AG08395 (cell line): ENCODE results near the gene WDR70.
"Not testable (repeated sequence)": the region's sequence is repeated elsewhere in the genome, so short reads cannot be mapped to it uniquely, and the experiment has no call there.

ENCODE experiments used
- DNase-seq: peaks from one replicate; pipeline ENCODE4 v3.0.0; 2012; ENCODE audit warnings: mixed read lengths, low spot score

WDR70 gene

DNA sequence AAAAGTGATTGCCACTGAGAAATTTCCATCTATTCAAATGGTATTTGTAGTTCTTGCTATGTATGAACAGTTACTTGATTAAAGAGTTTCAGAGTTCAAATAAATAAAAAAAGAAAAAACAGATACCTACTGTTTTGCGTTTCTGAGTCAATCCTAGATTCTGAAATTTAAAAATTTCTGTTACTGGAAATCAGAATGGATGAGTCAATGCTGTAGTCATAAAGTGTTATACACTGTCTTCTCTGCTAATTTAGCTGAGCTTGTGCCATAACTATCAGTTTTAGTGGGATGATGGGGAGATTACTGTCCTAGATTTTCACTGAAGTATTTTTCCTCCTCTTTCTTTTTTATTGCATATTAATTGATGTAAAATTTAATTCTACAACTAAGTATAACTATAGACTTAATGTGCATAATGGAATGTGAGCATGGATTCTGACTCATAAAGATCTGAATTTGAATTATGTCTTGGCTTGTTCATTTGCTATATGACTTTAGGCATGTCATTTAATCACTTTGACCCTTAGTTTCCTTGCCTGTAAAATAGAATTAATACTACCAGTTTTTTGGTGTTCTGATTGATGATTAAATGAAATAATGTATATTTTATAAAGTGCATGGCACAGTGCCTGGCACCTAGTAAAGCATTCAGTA, 75.4 kb downstream of the WDR70 start:
- DNase-seq = not testable (repeated sequence)

DNA sequence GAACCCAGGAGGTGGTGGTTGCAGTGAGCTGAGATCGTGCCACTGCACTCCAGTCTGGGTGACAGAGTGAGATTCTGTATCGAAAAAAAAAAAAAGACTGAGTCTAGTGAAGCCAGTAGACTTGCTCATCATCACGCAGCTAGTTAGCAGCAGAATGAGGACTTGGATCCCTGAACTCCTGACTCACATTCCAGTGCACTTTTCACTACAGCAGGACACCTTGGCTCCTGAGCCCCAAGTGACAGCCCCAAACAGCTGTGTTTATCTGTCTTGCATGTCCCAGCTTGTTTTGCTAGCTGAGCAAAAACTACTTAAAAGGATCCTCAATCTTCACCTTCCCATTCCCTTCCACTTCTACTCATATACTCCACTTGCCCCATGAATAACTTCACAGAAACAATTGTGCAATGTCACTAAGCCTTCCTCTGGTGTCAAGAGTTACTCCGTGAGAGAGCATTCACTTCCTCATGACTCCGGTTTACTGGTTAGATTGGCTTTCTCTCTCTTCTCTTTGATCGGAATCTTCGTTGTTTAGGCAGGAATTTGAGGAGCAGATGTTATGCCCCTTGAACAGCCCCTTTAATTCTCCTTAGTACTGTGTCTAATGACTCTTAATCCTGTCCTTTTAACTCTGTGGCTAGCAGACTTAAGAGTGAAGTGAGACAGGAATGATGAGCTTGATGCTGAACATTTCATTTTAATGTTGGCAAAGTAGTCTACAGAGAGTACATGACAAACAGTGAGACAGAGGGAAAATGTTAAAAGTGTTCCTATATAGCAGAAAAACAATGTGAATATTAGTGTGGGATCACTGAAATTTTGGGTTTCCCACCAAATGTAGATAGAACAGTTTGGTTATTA, 84.3 kb downstream of the WDR70 start:
- DNase-seq = not testable (repeated sequence)

GRCh38 chr5:37464581-37464980, 85.5 kb downstream of the WDR70 start:
- DNase-seq = not testable (repeated sequence)

- not testable (repeated sequence) for DNase-seq
Observed at GRCh38 chr5:37469383-37469782, 90.3 kb downstream of the WDR70 start.

- no peak for DNase-seq
Observed at GRCh38 chr5:37471666-37472197, 92.6 kb downstream of the WDR70 start.

DNA sequence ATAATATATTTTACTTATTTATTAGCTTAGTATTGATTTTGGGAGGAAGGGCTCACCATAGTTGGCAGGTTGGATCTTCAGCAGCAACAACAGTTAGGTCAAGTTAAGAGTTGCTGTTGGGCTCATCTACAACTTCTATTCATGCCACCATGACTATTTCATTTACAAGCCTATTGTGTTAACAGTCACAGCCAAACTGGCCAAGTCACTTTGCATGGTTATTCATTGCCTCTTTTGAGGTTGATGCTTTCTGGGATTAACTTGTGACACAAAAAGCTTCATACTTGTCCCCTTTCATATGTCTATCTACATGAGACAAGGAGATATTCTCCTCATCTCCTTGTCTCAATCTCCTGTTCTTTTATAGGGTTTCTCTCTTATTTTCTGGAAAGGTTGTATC, 98.3 kb downstream of the WDR70 start:
- DNase-seq = no peak

DNA sequence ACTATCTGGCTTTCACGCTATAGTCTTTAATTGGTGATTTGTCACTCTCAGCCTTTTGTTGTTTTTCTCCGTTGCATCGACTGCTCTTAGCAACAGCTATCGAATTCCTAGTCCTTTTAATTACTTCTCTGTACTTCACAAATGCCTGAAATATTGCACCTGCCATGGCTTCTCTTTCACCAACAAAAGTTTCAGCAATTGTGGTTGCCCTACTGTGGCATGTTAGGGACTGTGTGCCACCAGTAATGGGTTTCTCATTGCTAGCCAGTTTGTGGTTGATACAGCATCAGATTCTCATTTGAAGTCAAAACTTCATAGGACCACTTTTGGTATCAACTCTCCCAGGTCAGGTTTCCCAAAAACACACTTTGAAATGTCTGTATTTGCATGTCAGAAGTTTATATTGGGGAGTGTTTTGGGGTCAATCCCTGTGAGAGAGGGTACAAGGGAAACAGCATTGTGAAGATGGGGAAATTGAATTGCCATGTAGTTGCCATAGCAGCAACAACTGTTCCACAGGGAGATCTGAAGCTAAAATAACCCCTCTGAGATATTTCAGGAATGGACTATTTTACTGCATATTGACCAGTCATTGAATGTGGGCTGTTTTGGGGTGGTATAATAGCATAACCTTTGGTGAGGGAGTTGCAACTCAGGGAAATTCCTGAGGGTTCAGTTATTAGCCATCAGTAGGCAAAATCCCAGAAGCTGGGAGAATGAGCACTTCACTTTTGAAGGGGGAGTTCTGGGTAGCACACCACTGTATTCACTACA, 99.2 kb downstream of the WDR70 start:
- DNase-seq = no peak

- DNase-seq = not testable (repeated sequence)
Observed at GRCh38 chr5:37481395-37481794, 102.3 kb downstream of the WDR70 start.

- no peak for DNase-seq
Observed at GRCh38 chr5:37490120-37490810, 111.1 kb downstream of the WDR70 start.

DNA sequence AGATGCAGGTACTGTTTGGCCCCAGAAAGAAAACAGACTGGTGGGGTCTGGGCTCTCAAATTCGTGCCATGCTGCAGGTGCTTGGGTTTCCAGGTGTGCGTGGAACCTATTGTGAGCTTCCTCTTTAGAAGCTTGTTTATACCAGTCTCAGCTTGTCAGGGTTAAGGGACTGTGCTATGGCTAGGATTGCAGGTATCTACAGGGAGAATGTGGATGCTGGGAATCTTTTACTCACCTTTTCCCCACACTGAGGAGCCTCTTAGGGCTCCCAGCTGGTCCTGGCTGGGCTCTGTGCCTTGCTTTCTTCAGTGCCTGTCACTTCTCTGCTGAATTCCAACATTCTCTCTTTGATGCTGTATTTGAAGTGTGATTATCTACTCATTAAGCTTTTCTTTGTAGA, 111.8 kb downstream of the WDR70 start:
- DNase-seq = no peak

DNA sequence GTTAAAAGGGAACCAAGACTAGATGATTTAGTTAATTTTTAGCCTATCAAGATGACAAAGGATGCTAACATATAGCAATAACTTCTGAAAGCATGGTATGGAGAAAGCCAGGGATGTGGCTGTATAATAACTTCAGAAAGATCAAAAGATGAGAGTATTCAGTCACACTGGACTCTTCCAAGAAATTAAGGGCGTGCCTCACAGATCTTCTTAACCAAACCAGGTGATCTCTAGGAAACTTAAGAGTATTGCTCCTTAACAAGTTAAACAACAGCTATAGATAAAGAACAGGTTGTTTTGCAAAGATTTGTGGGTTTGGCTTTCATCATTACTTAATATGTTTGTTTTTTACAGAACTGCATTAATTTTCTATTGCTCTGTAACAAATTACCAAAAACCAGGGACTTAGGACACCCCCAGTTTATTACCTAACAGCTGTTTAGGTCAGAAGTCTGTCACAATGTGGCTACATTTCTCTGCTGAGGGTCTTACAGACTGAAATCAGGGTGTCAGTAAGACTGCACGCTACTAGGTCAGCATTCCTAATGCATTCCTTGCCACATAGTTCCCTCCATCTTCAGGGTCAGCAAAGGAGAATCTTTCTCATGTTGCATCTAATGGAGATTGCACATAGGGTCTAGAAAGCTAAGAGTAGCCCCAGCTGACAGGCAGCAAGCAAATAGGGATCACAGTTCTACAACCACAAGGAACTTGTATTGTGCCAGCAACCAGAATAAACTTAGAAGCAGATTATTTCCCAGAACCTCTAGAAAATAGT, 113.8 kb downstream of the WDR70 start:
- DNase-seq = no peak

GRCh38 chr5:37494756-37495155, 115.6 kb downstream of the WDR70 start:
- DNase-seq = no peak

DNA sequence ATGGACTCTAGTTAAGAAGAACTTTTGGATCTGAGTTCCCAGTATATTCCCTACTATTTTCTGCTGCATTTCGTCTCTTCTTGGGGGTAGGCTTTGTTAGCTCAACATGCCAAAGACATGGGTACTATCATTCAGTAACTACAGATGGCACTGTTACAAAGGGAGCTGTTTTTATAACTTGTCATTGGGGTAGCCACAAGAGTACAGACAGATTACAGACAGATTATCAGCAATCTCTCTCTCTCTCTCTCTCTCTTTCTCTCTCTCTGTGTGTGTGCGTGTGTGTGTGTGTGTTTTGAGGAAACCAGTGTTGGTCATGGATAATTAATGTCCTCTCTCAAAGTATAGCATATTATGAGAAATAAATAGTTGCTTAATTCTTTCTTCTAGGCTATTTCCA, 116.1 kb downstream of the WDR70 start:
- DNase-seq = peak; percentile 17

DNA sequence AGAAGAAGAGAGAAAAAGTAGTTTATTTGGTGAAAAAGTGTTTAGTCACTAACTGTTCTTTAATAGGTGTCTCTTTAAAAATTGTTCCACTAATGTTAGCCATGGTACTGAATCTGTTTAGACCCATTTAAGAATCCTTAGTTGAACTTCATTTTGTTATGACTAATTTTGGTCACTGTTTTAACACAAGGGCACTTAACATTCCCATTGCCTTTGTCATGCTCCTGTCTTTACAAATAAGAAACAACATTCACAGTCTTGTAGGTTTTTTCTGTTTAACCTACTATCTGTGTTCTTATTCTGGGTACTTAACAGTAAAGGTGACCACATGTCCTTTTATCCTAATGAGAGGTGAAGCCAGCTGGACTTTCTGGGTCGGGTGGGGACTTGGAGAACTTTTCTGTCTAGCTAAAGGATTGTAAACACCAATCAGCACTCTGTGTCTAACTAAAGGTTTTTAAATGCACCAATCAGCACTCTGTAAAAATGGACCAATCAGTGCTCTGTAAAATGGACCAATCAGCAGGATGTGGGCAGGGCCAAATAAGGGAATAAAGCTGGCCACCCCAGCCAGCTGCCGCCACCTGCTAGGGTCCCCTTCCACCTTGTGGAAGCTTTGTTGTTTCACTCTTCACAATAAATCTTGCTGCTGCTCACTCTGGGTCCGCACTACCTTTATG, 116.7 kb downstream of the WDR70 start:
- peak; percentile 63 for DNase-seq

- no peak for DNase-seq
Observed at GRCh38 chr5:37496902-37497445, 117.9 kb downstream of the WDR70 start.

- no peak for DNase-seq
Observed at GRCh38 chr5:37501152-37501551, 122.0 kb downstream of the WDR70 start.

GRCh38 chr5:37506241-37506640, 127.1 kb downstream of the WDR70 start:
- no peak for DNase-seq

GRCh38 chr5:37506722-37507121, 127.6 kb downstream of the WDR70 start:
- no peak for DNase-seq

- DNase-seq = no peak
Observed at GRCh38 chr5:37511646-37512045, 132.5 kb downstream of the WDR70 start.

DNA sequence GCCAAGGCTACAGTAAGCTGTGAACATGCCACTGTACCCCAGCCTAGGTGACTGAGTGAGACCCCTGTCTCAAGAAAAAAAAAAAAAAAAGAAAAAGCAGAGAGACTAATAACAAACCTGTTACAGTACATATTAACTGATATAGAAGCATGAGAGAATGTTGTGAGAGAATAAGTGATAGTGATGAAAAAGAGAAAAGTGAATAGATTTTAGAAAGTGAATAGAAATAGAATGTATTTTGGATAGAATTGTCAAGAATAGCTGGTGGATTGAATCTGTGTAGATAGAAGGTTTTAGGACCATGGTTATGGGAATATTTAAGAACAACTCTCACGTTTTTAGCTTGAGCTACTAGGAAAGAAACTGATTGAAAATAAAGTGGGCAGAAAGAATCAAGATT, 135.8 kb downstream of the WDR70 start:
- DNase-seq = no peak
